NCI-H2171 (cell line): ENCODE results near the gene KAZN.

Experiments used
- DNase-seq: peaks from one replicate; lab custom pipeline; 2025; lab: John Stamatoyannopoulos, UW

KAZN gene

GRCh38 chr1:15094056-15094455 lies 495.6 kb downstream of the KAZN start:
- DNase-seq: no peak

GRCh38 chr1:15094719-15095495 lies 496.4 kb downstream of the KAZN start:
- DNase-seq: no peak

DNA sequence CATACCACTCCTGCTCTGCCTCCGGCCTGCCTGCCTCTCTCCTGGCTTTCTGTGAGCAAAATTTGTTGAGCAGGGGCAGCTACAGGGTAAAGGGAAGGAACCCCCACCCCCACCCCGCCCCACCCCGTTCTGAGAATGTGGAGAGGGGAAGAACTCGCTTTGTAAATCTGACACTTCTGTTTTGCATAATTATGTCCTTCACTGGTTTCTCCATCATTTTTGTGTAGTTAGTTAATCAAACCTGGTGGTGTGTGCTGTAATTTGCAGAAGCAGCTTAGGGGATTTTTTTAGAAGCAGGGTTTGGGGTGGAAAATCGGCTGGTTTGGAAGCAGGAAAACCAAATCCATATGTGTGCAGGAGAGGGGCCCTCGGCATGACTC lies 497.0 kb downstream of the KAZN start:
- no peak for DNase-seq

- DNase-seq: no peak
These were observed 497.8 kb downstream of the KAZN start for GRCh38 chr1:15096293-15096692.

GRCh38 chr1:15098176-15099125 lies 500.0 kb downstream of the KAZN start:
- no peak for DNase-seq

GRCh38 chr1:15099441-15100120 lies 501.1 kb downstream of the KAZN start:
- no peak for DNase-seq

DNA sequence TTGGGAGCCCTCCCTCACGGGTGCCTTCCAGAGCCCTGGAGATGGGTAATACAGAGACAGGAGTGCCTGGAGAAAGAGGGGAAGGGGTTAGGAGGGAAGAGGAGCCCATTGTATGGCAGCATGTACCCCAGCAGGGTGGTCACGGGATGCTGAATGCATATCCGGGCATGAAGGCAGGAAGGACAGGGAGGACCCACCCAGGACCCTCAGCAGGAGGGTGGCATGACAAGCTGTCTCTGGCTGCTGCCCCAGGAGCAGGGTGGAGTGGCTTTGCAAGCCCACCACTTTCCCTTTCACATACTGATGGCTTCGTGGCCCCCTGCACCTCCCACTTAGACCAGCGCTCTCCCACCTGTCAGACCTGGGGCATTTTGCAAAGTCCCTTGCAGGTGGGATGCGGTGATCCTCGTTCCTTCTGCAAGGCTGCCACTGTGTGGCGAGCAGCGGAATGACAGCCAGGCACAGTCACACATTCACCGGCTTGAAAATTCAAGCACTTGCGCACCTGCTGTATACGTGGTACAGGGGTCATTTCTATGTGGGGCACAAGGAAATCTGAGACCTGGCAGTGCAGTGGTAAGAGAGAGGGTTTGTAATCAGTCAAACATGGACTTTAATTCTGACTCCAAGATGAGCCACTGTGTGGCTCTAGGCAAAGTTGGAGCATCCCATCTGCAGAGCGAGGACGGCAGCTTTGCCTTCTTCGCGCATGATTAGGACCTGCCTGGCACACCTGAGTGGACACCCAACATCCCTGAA lies 501.8 kb downstream of the KAZN start:
- DNase-seq: peak; percentile 42

GRCh38 chr1:15100880-15101760 lies 502.6 kb downstream of the KAZN start:
- no peak for DNase-seq

DNA sequence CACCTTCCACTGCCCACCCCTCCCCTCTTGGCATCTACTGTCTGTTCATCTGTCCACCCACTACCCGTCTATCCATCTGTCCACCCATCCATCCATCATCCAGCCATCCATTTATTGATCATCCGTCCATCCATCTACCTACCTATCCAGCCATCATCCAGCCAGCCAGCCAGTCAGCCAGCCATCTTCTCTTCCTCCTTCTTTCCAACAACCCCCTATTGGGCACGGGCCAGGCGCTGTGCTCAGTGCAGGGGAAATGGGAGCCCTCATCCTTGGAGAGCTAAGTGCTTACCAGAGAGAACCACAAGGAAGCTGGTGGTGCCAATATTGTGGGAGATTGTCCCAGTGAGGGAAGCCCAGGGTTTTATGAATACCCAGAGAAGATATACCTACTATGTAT lies 503.3 kb downstream of the KAZN start:
- DNase-seq: no peak

DNA sequence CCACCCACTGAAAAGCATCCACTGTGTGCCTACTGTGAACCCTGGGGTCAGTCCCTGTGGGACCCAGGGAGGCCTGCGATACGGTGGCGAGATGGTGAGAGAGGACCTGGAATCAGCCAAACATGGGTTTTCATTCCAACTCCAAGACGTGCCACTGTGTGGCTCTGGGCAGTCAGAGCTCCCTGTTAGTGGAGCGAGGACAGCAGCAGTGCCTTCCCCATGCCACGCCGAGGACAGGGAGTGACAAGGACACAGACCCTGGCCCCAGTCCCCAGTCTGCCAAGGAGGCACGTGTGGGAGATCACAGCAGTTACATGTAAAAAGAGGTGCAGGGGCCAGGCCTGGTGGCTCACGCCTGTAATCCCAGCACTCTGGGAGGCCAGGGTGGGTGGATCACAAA lies 504.2 kb downstream of the KAZN start:
- no peak for DNase-seq

- DNase-seq: no peak
These were observed 504.7 kb downstream of the KAZN start for GRCh38 chr1:15103211-15103610.

GRCh38 chr1:15103906-15104305 lies 505.4 kb downstream of the KAZN start:
- no peak for DNase-seq

GRCh38 chr1:15104768-15105167 lies 506.3 kb downstream of the KAZN start:
- DNase-seq: no peak

DNA sequence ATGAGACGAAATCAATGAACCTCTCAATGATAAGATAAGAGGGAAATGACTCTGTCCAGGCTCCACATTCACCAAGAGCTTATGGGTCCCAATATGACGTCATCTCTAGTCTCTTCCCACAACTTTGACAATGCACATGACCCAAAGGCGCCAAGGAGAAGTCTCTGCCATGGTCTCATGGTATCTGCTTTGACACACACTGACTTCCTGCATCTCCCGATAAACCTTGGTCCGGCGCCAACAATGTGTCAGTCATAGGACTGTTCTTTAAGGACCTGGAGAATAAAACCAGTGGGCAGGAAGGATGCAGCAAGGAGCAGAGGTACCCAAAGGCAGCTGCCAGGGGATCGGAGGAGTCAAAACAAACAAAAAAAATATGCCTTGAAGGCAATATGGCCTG lies 508.1 kb downstream of the KAZN start:
- DNase-seq: peak; percentile 7

DNA sequence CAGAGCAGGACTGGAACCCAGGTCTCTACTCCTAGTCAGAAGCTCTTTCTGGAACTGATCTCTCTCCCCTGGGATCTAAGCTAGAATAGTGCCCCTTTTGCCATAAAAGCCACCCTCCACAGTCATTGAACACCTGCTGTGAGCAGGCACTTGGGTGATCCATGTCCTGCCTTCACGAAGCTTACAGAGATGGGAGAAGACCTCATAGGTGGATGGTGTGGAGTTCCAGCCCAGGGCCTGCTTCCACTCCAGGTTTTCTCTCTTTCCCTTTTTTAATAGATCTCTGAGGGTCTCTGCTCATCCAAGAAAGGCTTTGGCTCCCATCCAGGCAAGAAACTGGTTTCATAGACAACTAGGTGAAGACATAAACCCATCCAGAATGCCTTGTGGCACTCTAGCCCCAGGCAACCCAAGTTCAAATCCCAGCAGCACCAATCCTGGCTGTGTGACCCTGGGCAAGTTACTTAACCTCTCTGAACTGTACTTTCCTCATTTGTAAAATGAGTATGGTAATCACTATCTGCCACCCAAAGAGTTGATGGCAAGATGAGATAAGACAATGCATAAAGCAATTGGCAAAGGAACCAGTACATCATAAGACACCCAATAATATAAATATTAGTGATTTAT lies 508.7 kb downstream of the KAZN start:
- peak; percentile 7 for DNase-seq

- no peak for DNase-seq
These were observed 509.4 kb downstream of the KAZN start for GRCh38 chr1:15107911-15108310.

- DNase-seq: no peak
These were observed 511.8 kb downstream of the KAZN start for GRCh38 chr1:15110128-15110866.

DNA sequence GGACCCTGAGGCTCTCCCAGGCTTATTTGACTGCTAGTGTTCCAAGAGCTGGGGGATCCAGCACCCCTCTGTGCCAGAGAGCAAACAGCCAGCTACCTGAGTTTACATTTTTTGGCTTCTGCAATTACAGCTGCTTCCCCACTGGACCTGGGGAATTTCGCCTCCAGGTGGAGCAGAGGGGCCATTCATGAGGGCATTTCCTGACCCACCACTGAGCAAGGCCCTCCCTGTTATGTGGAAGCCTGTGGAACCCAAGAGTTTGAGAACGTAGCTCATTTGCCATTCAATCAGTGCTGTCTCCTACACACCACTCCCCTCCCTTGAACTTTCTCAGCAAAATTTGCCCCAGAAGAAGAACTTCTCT lies 512.4 kb downstream of the KAZN start:
- DNase-seq: no peak

DNA sequence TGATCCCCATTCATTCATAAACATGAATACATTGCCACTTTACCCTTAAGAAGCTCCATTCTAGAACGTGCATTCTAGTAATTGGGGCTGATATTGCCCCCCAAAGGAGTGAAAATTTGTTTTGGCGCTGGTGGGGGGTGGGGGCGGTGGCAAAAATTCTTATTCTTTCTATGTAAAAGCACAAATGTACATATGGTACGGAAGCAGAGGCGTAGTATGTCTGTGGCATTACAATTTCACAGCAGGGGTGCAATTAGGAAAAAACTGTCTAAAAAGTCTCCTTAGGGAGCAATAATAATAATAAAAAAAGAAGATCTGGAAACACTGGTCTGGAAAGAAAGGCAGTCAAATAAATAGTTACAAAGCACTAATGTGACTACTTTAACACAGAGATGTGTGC lies 514.7 kb downstream of the KAZN start:
- DNase-seq: peak; percentile 19

GRCh38 chr1:15114884-15115283 lies 516.4 kb downstream of the KAZN start:
- DNase-seq: no peak
